Measurements from ENCODE around the gene DNAJC9.

DNA sequence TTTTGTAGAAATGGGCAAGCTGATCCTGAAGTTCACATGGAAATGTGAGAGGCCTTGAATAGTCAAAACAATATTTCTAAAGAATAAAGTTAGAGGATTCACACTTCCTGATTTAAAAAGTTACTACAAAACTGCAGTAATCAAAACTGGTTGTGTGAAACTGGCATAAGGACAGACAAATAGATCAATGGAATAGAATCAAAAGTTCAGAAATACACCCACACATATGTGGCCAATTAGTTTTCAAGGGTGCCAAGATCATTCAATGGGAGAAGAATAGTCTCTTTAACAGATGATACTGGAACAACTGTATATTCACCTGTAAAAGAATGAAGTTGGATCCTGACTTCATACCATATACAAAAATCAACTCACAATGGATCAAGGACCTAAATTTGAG is 27.7 kb downstream of the DNAJC9 start:
- TF ChIP-seq, protein P1, sequence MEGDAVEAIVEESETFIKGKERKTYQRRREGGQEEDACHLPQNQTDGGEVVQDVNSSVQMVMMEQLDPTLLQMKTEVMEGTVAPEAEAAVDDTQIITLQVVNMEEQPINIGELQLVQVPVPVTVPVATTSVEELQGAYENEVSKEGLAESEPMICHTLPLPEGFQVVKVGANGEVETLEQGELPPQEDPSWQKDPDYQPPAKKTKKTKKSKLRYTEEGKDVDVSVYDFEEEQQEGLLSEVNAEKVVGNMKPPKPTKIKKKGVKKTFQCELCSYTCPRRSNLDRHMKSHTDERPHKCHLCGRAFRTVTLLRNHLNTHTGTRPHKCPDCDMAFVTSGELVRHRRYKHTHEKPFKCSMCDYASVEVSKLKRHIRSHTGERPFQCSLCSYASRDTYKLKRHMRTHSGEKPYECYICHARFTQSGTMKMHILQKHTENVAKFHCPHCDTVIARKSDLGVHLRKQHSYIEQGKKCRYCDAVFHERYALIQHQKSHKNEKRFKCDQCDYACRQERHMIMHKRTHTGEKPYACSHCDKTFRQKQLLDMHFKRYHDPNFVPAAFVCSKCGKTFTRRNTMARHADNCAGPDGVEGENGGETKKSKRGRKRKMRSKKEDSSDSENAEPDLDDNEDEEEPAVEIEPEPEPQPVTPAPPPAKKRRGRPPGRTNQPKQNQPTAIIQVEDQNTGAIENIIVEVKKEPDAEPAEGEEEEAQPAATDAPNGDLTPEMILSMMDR (IDR thresholded peaks at IDR 0.05), result no peak
- no peak for TF ChIP-seq POLR2A (IDR thresholded peaks at IDR 0.05)

All from ovary (tissue), 3 donors.